Transverse colon (tissue), 4 donors: Measurements from ENCODE around the gene ELF2. TPM values are rescaled to one million over a fixed set of nuclear protein-coding genes. Genes with fewer than 3 reads are reported as not detected.
"Not testable (repeated sequence)": the region's sequence is repeated elsewhere in the genome, so short reads cannot be mapped to it uniquely, and the experiment has no call there.

Experiments
- DNase-seq: peaks from one replicate; pipeline ENCODE4 v3.0.0-alpha.2; 2019
- H3K27ac ChIP-seq, 4 donors: fragments of 200-600 bp; sonication (generic); 2 replicates each; pipeline ENCODE4 v1.5.1; 2016 to 2018; ENCODE audit warnings: inconsistent platforms in 4 of 4
- H3K27me3 ChIP-seq: fragments of 200-600 bp; sonication (generic); 2 replicates; pipeline ENCODE4 v1.5.1; 2017; ENCODE audit warnings: inconsistent platforms
- H3K36me3 ChIP-seq, 4 donors: fragments of 200-600 bp; sonication (generic); 2 replicates each; pipeline ENCODE4 v1.5.1; 2017 to 2019; ENCODE audit warnings: inconsistent platforms in 4 of 4
- H3K4me1 ChIP-seq, 4 donors: fragments of 200-600 bp; sonication (generic); 2 replicates each; pipeline ENCODE4 v1.5.1; 2017 to 2020; ENCODE audit warnings: inconsistent platforms in 4 of 4
- H3K4me3 ChIP-seq, 4 donors: fragments of 200-600 bp; sonication (generic); 1 replicate in 1 of 4; 2 replicates in 3 of 4; pipeline versions ENCODE4 v1.5.1 to v1.6.1; 2017 to 2019; ENCODE audit warnings: inconsistent platforms in 4 of 4
- H3K9me3 ChIP-seq, 2 donors: fragments of 200-600 bp; sonication (generic); 2 replicates each; pipeline ENCODE4 v1.5.1; 2017 to 2019; ENCODE audit warnings: inconsistent platforms in 2 of 2
- CTCF ChIP-seq, 5 experiments: fragments of 200-600 bp in 3 of 5; fragments of 450-650 bp in 2 of 5; sonication (generic) in 3 of 5; IDR thresholded peaks; 1 replicate in 2 of 5; 2 replicates in 3 of 5; pipeline ENCODE4 v1.5.1; 2016 to 2017; ENCODE audit warnings: antibody characterized with exemption in 5 of 5, inconsistent platforms in 3 of 5, mild to moderate bottlenecking in 2 of 5, moderate library complexity in 1 of 5
- EP300 ChIP-seq: sonication (generic); formaldehyde crosslinking; IDR thresholded peaks from one replicate; pipeline ENCODE4 v1.6.1; 2017; ENCODE audit warnings: antibody characterized with exemption, low read depth
- POLR2A ChIP-seq: fragments of 450-650 bp; IDR thresholded peaks from one replicate; pipeline ENCODE4 v1.6.1; 2016; ENCODE audit warnings: antibody characterized with exemption, mild to moderate bottlenecking, moderate library complexity
- POLR2AphosphoS5 ChIP-seq, 3 donors: sonication (generic); formaldehyde crosslinking; IDR thresholded peaks; one replicate each; pipeline ENCODE4 v1.6.1; 2016; ENCODE audit warnings: antibody characterized with exemption in 3 of 3
- WGBS, 2 donors: methylation state at CpG; one replicate each; pipeline ENCODE4 v1.1.5; 2018; ENCODE audit warnings: low coverage in 1 of 2; 5-methylcytosine and 5-hydroxymethylcytosine counted together
- in situ Hi-C, 4 donors: fragments of 200-750 bp; cut with MboI; loops; one replicate each; pipeline versions ENCODE4 v1.15.0 to v1.15.1; 2017; ENCODE audit warnings: low sequenced_read_pairs in 3 of 4, low pct_ligation_motif_present in 1 of 4, low pct_unique_long_range_greater_than_20kb in 1 of 4
- intact Hi-C: fragments of 100-400 bp; cut with DNase I; formaldehyde crosslinking; loops from one replicate; pipeline ENCODE4 v1.15.1; 2023; ENCODE audit warnings: low total_unique reads
- total RNA-seq, 4 donors: library from RNA; depleted of rRNA; stranded (reverse); fragments of >200 nt; gene quantifications; one replicate each; pipeline ENCODE4 v1.1.0, GENCODE V29; 2016

Gene ELF2
- total RNA-seq, 4 donors from 2014 or later, result 21.7 to 65.6 (median 41.8) TPM

- Histone ChIP-seq H3K4me1 (peaks cover 4 to 46% (median 15%) of the 10 kb centered on the region in 4 donors), H3K4me3 (no peak overlapping the region), H3K9me3 (no peaks in the 10 kb centered on the region), H3K36me3 (no peaks in the 10 kb centered on the region), H3K27me3 (no peaks in the 10 kb centered on the region), H3K27ac (no peak overlapping the region)
- in situ Hi-C loops, result no loop called here
- WGBS, 2 donors, result 60 to 97% methylated on average over 1 to 2 of the region's 2 CpGs
- no peak for DNase-seq
- TF ChIP-seq POLR2AphosphoS5 (IDR thresholded peaks at IDR 0.05), result no peak
- TF ChIP-seq POLR2A, result no peak
- no peak for TF ChIP-seq CTCF (IDR thresholded peaks at IDR 0.05)
- intact Hi-C loops, result no loop called here
These were observed 13.2 kb downstream of the ELF2 start for GRCh38 chr4:139163806-139164206.

GRCh38 chr4:139157977-139158376 is 19.0 kb downstream of the ELF2 start:
- H3K9me3 ChIP-seq, H3K4me3 ChIP-seq, intact Hi-C loops, DNase-seq, H3K27me3 ChIP-seq, in situ Hi-C loops, H3K27ac ChIP-seq, H3K36me3 ChIP-seq: not testable (repeated sequence)
- WGBS, 2 donors, result 88 to 96% methylated on average over 8 to 9 of the region's 9 CpGs
- H3K4me1 ChIP-seq, result peaks cover 0 to 25% (median 5%) of the 10 kb centered on the region in 4 donors

GRCh38 chr4:139154952-139155557 is 22.0 kb downstream of the ELF2 start:
- no peak for DNase-seq
- WGBS, 2 donors, result 75 to 91% methylated on average over 1 to 5 of the region's 5 CpGs
- no peaks in the 10 kb centered on the region for H3K9me3 ChIP-seq
- TF ChIP-seq POLR2AphosphoS5 (IDR thresholded peaks at IDR 0.05), result no peak
- no peak for TF ChIP-seq EP300
- TF ChIP-seq POLR2A, result no peak
- no peak for TF ChIP-seq CTCF (IDR thresholded peaks at IDR 0.05)
- H3K36me3 ChIP-seq, result no peaks in the 10 kb centered on the region
- in situ Hi-C loops (no loop called here), intact Hi-C loops (no loop called here)
- no peak overlapping the region for H3K4me3 ChIP-seq
- no peak overlapping the region for H3K27ac ChIP-seq
- no peaks in the 10 kb centered on the region for H3K27me3 ChIP-seq
- H3K4me1 ChIP-seq, result peaks cover 0 to 22% (median 6%) of the 10 kb centered on the region in 4 donors

GRCh38 chr4:139154538-139154937 is 22.5 kb downstream of the ELF2 start:
- DNase-seq, result no peak
- intact Hi-C loops, result no loop called here
- Histone ChIP-seq H3K36me3 (no peaks in the 10 kb centered on the region), H3K27ac (no peak overlapping the region), H3K4me1 (peaks cover 0 to 22% (median 6%) of the 10 kb centered on the region in 4 donors), H3K9me3 (no peaks in the 10 kb centered on the region), H3K27me3 (no peaks in the 10 kb centered on the region), H3K4me3 (no peak overlapping the region)
- TF ChIP-seq POLR2AphosphoS5 (IDR thresholded peaks at IDR 0.05) (no peak), CTCF (IDR thresholded peaks at IDR 0.05) (no peak), EP300 (no peak), POLR2A (no peak)
- in situ Hi-C loops, result no loop called here
- 46 to 57% methylated on average over 1 of the region's 1 CpG for WGBS, 2 donors

- Histone ChIP-seq H3K4me1 (peaks cover 0 to 22% (median 6%) of the 10 kb centered on the region in 4 donors), H3K9me3 (no peaks in the 10 kb centered on the region), H3K27ac (no peak overlapping the region), H3K27me3 (no peaks in the 10 kb centered on the region), H3K36me3 (no peaks in the 10 kb centered on the region), H3K4me3 (no peak overlapping the region)
- no peak for TF ChIP-seq POLR2A
- TF ChIP-seq CTCF (IDR thresholded peaks at IDR 0.05), result no peak
- no peak for TF ChIP-seq EP300
- TF ChIP-seq POLR2AphosphoS5 (IDR thresholded peaks at IDR 0.05), result no peak
- intact Hi-C loops (no loop called here), in situ Hi-C loops (no loop called here)
- no peak for DNase-seq
- 76 to 83% methylated on average over 2 of the region's 2 CpGs for WGBS, 2 donors
These were observed 22.9 kb downstream of the ELF2 start for GRCh38 chr4:139154134-139154421.
